Measurements from ENCODE around the gene KLC1. TPM values are rescaled to one million over a fixed set of nuclear protein-coding genes. Genes with fewer than 3 reads are reported as not detected.

The KLC1 gene
- total and polyA plus RNA-seq, 10 of the 15 experiments (the other 5 are each of a cell fraction or from before 2014, with no cell fraction given) = 5.5 to 137 (median 76.1) TPM

DNA sequence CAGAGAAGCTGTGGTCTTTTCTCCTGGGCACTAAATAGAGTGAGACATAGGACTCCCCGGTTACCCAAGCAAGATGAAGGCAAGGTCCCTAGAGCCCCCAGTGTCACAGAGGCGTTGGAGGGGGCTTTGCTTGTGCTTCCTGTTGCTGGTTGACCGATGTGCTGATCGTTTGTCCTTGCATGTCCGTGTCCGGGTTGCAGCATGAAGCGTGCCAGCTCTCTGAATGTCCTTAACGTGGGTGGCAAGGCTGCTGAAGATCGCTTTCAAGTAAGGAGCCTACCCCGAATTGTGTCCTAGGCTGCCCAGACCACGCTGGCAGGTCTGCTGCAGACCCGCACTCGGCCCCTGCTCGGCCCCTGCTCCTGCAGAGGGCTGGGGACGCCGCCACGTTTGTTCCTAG is 63.1 kb downstream of the KLC1 start:
- CTCF ChIA-PET = interaction anchor here (1.4 kb wide), 1 partner anchor 13 kb away, joined by 6 read pairs; no protein-coding TSS in a partner anchor
- POLR2A ChIA-PET = no interaction called here
- RAD21 ChIA-PET (ENCODE audit: unreplicated experiment) = interaction anchor here (0.6 to 1.6 kb wide), 3 partner anchors 12 to 32 kb away, joined by 3 to 4 read pairs (median 4); partner anchors contain the start of genes XRCC3 and ZFYVE21
- H3K4me2 ChIP-seq (ENCODE audit: control insufficient read depth, insufficient read depth) = peak overlapping the region; percentile 86; the same call in 1 of the 2 replicates
- in situ Hi-C loops (cut with MboI) (no loop called here), intact Hi-C loops (cut with micrococcal nuclease; ENCODE audit: unreplicated experiment) (no loop called here)
- no TSS peak for BruUV-seq (replicated peaks)
- H4K20me1 ChIP-seq (ENCODE audit: control insufficient read depth, insufficient read depth) = no peaks in the 10 kb centered on the region
- peak; percentile 20 for ATAC-seq
- peaks cover 38% of the 10 kb centered on the region for H3K4me1 ChIP-seq (ENCODE audit: control insufficient read depth, insufficient read depth, low read length)
- peak; percentile 20 for DNase-seq (ENCODE audit: low read depth, low spot score)
- no peak overlapping the region for H3K4me3 ChIP-seq
- peaks cover 7 to 17% of the 10 kb centered on the region in 2 experiments for H3K36me3 ChIP-seq (ENCODE audit: control insufficient read depth in 2 of 2, insufficient read depth in 2 of 2, low read length in 1 of 2)
- 37% methylated on average over 17 of the region's 17 CpGs for WGBS (ENCODE audit: insufficient coverage, insufficient replicate concordance, low lambda C conversion rate, missing lambda C conversion rate)
- H3K9me3 ChIP-seq (replicated peaks; ENCODE audit: control insufficient read depth, insufficient read depth, low read length) = no peaks in the 10 kb centered on the region
- SMC1A ChIA-PET (ENCODE audit: uncharacterized antibody, unreplicated experiment) = interaction anchor here (1.7 kb wide), 1 partner anchor 25 kb away, joined by 3 read pairs; no protein-coding TSS in a partner anchor
- FAIRE-seq = no peak
- H3K27me3 ChIP-seq (replicated peaks in 1 of 2; ENCODE audit: control insufficient read depth in 2 of 2, insufficient read depth in 2 of 2, low read length in 1 of 2) = no peaks in the 10 kb centered on the region
- no peak overlapping the region; the same call in 1 of the 2 replicates for H3K9ac ChIP-seq (ENCODE audit: control insufficient read depth, insufficient read depth, low read length)
- peaks cover 11% of the 10 kb centered on the region for H3K79me2 ChIP-seq (ENCODE audit: control insufficient read depth, insufficient read depth, low read length)
- H3K27ac ChIP-seq (ENCODE audit: control insufficient read depth, insufficient read depth) = peak overlapping the region; percentile 30
- H2AFZ ChIP-seq (ENCODE audit: control insufficient read depth, low read depth, low read length) = no peak overlapping the region; the same call in 1 of the 2 replicates
- TF ChIP-seq, protein P1, sequence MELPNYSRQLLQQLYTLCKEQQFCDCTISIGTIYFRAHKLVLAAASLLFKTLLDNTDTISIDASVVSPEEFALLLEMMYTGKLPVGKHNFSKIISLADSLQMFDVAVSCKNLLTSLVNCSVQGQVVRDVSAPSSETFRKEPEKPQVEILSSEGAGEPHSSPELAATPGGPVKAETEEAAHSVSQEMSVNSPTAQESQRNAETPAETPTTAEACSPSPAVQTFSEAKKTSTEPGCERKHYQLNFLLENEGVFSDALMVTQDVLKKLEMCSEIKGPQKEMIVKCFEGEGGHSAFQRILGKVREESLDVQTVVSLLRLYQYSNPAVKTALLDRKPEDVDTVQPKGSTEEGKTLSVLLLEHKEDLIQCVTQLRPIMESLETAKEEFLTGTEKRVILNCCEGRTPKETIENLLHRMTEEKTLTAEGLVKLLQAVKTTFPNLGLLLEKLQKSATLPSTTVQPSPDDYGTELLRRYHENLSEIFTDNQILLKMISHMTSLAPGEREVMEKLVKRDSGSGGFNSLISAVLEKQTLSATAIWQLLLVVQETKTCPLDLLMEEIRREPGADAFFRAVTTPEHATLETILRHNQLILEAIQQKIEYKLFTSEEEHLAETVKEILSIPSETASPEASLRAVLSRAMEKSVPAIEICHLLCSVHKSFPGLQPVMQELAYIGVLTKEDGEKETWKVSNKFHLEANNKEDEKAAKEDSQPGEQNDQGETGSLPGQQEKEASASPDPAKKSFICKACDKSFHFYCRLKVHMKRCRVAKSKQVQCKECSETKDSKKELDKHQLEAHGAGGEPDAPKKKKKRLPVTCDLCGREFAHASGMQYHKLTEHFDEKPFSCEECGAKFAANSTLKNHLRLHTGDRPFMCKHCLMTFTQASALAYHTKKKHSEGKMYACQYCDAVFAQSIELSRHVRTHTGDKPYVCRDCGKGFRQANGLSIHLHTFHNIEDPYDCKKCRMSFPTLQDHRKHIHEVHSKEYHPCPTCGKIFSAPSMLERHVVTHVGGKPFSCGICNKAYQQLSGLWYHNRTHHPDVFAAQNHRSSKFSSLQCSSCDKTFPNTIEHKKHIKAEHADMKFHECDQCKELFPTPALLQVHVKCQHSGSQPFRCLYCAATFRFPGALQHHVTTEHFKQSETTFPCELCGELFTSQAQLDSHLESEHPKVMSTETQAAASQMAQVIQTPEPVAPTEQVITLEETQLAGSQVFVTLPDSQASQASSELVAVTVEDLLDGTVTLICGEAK (IDR thresholded peaks at IDR 0.05; ENCODE audit: borderline replicate concordance) = no peak
- no peak for TF ChIP-seq BHLHE40 (IDR thresholded peaks at IDR 0.05; ENCODE audit: borderline replicate concordance in 1 of 2, low read depth in 2 of 2, low read length in 1 of 2)
- TF ChIP-seq RELA (IDR thresholded peaks at IDR 0.05; ENCODE audit: borderline replicate concordance, partially characterized antibody) = no peak
- TF ChIP-seq ZNF217 (IDR thresholded peaks at IDR 0.05) = no peak
- TF ChIP-seq KAT2A (conservative IDR thresholded peaks at IDR 0.05; ENCODE audit: control insufficient read depth, low read depth, low read length) = no peak
- TF ChIP-seq ZZZ3 (IDR thresholded peaks at IDR 0.05; ENCODE audit: control insufficient read depth, insufficient read length, low read depth) = no peak
- no peak for TF ChIP-seq ASH2L (IDR thresholded peaks at IDR 0.05; ENCODE audit: borderline replicate concordance, low read depth)
- TF ChIP-seq, protein P2, sequence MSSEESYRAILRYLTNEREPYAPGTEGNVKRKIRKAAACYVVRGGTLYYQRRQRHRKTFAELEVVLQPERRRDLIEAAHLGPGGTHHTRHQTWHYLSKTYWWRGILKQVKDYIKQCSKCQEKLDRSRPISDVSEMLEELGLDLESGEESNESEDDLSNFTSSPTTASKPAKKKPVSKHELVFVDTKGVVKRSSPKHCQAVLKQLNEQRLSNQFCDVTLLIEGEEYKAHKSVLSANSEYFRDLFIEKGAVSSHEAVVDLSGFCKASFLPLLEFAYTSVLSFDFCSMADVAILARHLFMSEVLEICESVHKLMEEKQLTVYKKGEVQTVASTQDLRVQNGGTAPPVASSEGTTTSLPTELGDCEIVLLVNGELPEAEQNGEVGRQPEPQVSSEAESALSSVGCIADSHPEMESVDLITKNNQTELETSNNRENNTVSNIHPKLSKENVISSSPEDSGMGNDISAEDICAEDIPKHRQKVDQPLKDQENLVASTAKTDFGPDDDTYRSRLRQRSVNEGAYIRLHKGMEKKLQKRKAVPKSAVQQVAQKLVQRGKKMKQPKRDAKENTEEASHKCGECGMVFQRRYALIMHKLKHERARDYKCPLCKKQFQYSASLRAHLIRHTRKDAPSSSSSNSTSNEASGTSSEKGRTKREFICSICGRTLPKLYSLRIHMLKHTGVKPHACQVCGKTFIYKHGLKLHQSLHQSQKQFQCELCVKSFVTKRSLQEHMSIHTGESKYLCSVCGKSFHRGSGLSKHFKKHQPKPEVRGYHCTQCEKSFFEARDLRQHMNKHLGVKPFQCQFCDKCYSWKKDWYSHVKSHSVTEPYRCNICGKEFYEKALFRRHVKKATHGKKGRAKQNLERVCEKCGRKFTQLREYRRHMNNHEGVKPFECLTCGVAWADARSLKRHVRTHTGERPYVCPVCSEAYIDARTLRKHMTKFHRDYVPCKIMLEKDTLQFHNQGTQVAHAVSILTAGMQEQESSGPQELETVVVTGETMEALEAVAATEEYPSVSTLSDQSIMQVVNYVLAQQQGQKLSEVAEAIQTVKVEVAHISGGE (CRISPR knock-in tag; IDR thresholded peaks at IDR 0.05) = no peak
- TF ChIP-seq, protein P3, sequence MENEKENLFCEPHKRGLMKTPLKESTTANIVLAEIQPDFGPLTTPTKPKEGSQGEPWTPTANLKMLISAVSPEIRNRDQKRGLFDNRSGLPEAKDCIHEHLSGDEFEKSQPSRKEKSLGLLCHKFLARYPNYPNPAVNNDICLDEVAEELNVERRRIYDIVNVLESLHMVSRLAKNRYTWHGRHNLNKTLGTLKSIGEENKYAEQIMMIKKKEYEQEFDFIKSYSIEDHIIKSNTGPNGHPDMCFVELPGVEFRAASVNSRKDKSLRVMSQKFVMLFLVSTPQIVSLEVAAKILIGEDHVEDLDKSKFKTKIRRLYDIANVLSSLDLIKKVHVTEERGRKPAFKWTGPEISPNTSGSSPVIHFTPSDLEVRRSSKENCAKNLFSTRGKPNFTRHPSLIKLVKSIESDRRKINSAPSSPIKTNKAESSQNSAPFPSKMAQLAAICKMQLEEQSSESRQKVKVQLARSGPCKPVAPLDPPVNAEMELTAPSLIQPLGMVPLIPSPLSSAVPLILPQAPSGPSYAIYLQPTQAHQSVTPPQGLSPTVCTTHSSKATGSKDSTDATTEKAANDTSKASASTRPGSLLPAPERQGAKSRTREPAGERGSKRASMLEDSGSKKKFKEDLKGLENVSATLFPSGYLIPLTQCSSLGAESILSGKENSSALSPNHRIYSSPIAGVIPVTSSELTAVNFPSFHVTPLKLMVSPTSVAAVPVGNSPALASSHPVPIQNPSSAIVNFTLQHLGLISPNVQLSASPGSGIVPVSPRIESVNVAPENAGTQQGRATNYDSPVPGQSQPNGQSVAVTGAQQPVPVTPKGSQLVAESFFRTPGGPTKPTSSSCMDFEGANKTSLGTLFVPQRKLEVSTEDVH (IDR thresholded peaks at IDR 0.05; ENCODE audit: low read depth, partially characterized antibody) = no peak
- TF ChIP-seq SUPT20H (IDR thresholded peaks at IDR 0.05; ENCODE audit: borderline replicate concordance, control insufficient read depth, low read depth, low read length) = no peak

Measured in GM12878 (cell line).